ENCODE measurements around the gene HOXA11. TPM values are rescaled to one million over a fixed set of nuclear protein-coding genes. Genes with fewer than 3 reads are reported as not detected.

Gene HOXA11
- total RNA-seq, 1 donor from 2014 or later = not detected

GRCh38 chr7:27156508-27156898 lies 28.5 kb downstream of the HOXA11 start, which contains the start of gene HOXA7:
Gene HOXA7, minus strand, starts transcription at chr7:27156675. Its CDS starts 130 bp downstream, at chr7:27156545.
- DNase-seq (ENCODE audit: low spot score in 2 of 2) = peak in 1 of 2 donors; percentile 80
- peak within 1 kb of the TSS; percentile 64 to 82 for H3K4me3 ChIP-seq
- H3K36me3 ChIP-seq = no peaks in the 10 kb centered on the region
- TF ChIP-seq CTCF (IDR thresholded peaks at IDR 0.05) = no peak
- H3K27ac ChIP-seq = peak within 1 kb of the TSS; percentile 68 to 73
- no peaks in the 10 kb centered on the region for H3K9me3 ChIP-seq
- no peaks in the 10 kb centered on the region for H3K27me3 ChIP-seq
- intact Hi-C loops (cut with DNase I) = loop anchor here (5.0 kb wide), 1 partner anchor 1299 kb away; no protein-coding TSS in a partner anchor
- H3K4me1 ChIP-seq = peaks cover 3 to 11% of the 10 kb centered on the region in 2 donors

GRCh38 chr7:27155816-27156507 lies 29.1 kb downstream of the HOXA11 start:
- TF ChIP-seq CTCF (IDR thresholded peaks at IDR 0.05) = no peak
- H3K4me1 ChIP-seq = peaks cover 3 to 15% of the 10 kb centered on the region in 2 donors
- no peaks in the 10 kb centered on the region for H3K36me3 ChIP-seq
- intact Hi-C loops (cut with DNase I) = loop anchor here (5.0 kb wide), 1 partner anchor 1299 kb away; no protein-coding TSS in a partner anchor
- H3K27ac ChIP-seq = peak overlapping the region; percentile 68 to 73
- no peaks in the 10 kb centered on the region for H3K27me3 ChIP-seq
- DNase-seq (ENCODE audit: low spot score in 2 of 2) = peak in 1 of 2 donors; percentile 65
- peak overlapping the region; percentile 64 to 82 for H3K4me3 ChIP-seq
- no peaks in the 10 kb centered on the region for H3K9me3 ChIP-seq

GRCh38 chr7:27154901-27155815 lies 29.9 kb downstream of the HOXA11 start:
- no peaks in the 10 kb centered on the region for H3K36me3 ChIP-seq
- no peak for TF ChIP-seq CTCF (IDR thresholded peaks at IDR 0.05)
- H3K27ac ChIP-seq = peak overlapping the region in 1 of 2 donors; percentile 73
- H3K9me3 ChIP-seq = no peaks in the 10 kb centered on the region
- intact Hi-C loops (cut with DNase I) = loop anchor here (5.0 kb wide), 1 partner anchor 1298 kb away; no protein-coding TSS in a partner anchor
- H3K4me3 ChIP-seq = peak overlapping the region; percentile 64 to 82
- H3K27me3 ChIP-seq = no peaks in the 10 kb centered on the region
- peak in 1 of 2 donors; percentile 64 for DNase-seq (ENCODE audit: low spot score in 2 of 2)
- peaks cover 3 to 20% of the 10 kb centered on the region in 2 donors for H3K4me1 ChIP-seq

- no peak for TF ChIP-seq CTCF (IDR thresholded peaks at IDR 0.05)
- intact Hi-C loops (cut with DNase I) = no loop called here
- Histone ChIP-seq H3K27ac (no peak overlapping the region), H3K4me1 (peaks cover 3 to 28% of the 10 kb centered on the region in 2 donors), H3K36me3 (no peaks in the 10 kb centered on the region), H3K27me3 (no peaks in the 10 kb centered on the region), H3K4me3 (no peak overlapping the region), H3K9me3 (no peaks in the 10 kb centered on the region)
- DNase-seq (ENCODE audit: low spot score in 2 of 2) = peak in 1 of 2 donors; percentile 41
Measured at GRCh38 chr7:27154369-27154768, 30.7 kb downstream of the HOXA11 start.

GRCh38 chr7:27153526-27153925 lies 31.5 kb downstream of the HOXA11 start:
- intact Hi-C loops (cut with DNase I) = no loop called here
- Histone ChIP-seq H3K9me3 (no peaks in the 10 kb centered on the region), H3K4me3 (no peak overlapping the region), H3K36me3 (no peaks in the 10 kb centered on the region), H3K27ac (no peak overlapping the region), H3K4me1 (peaks cover 3 to 33% of the 10 kb centered on the region in 2 donors), H3K27me3 (no peaks in the 10 kb centered on the region)
- TF ChIP-seq CTCF (IDR thresholded peaks at IDR 0.05) = no peak
- peak in 1 of 2 donors; percentile 45 for DNase-seq (ENCODE audit: low spot score in 2 of 2)
